ENCODE measurements around the gene POLR2I.

GRCh38 chr19:36093687-36094086 is 21.0 kb downstream of the POLR2I start:
- TF ChIP-seq FOXA3 (CRISPR knock-in tag; IDR thresholded peaks at IDR 0.05) (no peak), SMC3 (IDR thresholded peaks at IDR 0.05; ENCODE audit: low read length) (no peak), EP300 (IDR thresholded peaks at IDR 0.05; ENCODE audit: low read depth in 2 of 2, low read length in 2 of 2) (no peak), EP300 (CRISPR knock-in tag; IDR thresholded peaks at IDR 0.05; ENCODE audit: borderline replicate concordance) (no peak), ZFP36 (IDR thresholded peaks at IDR 0.05; ENCODE audit: borderline replicate concordance, low read depth, low read length, partially characterized antibody) (no peak), EZH2 (conservative IDR thresholded peaks at IDR 0.05; ENCODE audit: low read depth, low read length) (no peak), TOE1 (CRISPR knock-in tag; IDR thresholded peaks at IDR 0.05) (no peak), PAX8 (CRISPR knock-in tag; IDR thresholded peaks at IDR 0.05; ENCODE audit: borderline replicate concordance) (no peak), POLR2A (IDR thresholded peaks at IDR 0.05; ENCODE audit: insufficient read depth in 1 of 2, low read depth in 2 of 2, low read length in 2 of 2) (no peak), ZNF792 (CRISPR knock-in tag; IDR thresholded peaks at IDR 0.05) (no peak), FIP1L1 (IDR thresholded peaks at IDR 0.05; ENCODE audit: borderline replicate concordance, insufficient read depth, low read depth, low read length) (no peak)
- TF ChIP-seq, protein P1, sequence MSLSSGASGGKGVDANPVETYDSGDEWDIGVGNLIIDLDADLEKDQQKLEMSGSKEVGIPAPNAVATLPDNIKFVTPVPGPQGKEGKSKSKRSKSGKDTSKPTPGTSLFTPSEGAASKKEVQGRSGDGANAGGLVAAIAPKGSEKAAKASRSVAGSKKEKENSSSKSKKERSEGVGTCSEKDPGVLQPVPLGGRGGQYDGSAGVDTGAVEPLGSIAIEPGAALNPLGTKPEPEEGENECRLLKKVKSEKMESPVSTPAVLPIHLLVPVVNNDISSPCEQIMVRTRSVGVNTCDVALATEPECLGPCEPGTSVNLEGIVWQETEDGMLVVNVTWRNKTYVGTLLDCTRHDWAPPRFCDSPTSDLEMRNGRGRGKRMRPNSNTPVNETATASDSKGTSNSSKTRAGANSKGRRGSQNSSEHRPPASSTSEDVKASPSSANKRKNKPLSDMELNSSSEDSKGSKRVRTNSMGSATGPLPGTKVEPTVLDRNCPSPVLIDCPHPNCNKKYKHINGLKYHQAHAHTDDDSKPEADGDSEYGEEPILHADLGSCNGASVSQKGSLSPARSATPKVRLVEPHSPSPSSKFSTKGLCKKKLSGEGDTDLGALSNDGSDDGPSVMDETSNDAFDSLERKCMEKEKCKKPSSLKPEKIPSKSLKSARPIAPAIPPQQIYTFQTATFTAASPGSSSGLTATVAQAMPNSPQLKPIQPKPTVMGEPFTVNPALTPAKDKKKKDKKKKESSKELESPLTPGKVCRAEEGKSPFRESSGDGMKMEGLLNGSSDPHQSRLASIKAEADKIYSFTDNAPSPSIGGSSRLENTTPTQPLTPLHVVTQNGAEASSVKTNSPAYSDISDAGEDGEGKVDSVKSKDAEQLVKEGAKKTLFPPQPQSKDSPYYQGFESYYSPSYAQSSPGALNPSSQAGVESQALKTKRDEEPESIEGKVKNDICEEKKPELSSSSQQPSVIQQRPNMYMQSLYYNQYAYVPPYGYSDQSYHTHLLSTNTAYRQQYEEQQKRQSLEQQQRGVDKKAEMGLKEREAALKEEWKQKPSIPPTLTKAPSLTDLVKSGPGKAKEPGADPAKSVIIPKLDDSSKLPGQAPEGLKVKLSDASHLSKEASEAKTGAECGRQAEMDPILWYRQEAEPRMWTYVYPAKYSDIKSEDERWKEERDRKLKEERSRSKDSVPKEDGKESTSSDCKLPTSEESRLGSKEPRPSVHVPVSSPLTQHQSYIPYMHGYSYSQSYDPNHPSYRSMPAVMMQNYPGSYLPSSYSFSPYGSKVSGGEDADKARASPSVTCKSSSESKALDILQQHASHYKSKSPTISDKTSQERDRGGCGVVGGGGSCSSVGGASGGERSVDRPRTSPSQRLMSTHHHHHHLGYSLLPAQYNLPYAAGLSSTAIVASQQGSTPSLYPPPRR (CRISPR knock-in tag; IDR thresholded peaks at IDR 0.05; ENCODE audit: borderline replicate concordance): no peak
